Urinary bladder (tissue), 4 donors: ENCODE data around the gene PLEKHG3. TPM values are rescaled to one million over a fixed set of nuclear protein-coding genes. Genes with fewer than 3 reads are reported as not detected.
"Not testable (repeated sequence)": the region's sequence is repeated elsewhere in the genome, so short reads cannot be mapped to it uniquely, and the experiment has no call there.

Experiments used
- DNase-seq: peaks from one replicate; pipeline ENCODE4 v3.0.0-alpha.2; 2015; ENCODE audit errors: extremely low spot score
- H3K27ac ChIP-seq: one replicate; pipeline ENCODE4 v1.5.1; 2013; ENCODE audit warnings: low read depth, mild to moderate bottlenecking, moderate library complexity
- H3K36me3 ChIP-seq: one replicate; pipeline ENCODE4 v1.6.1; 2013; ENCODE audit warnings: mild to moderate bottlenecking, moderate library complexity; ENCODE audit not compliant: insufficient read depth
- H3K4me1 ChIP-seq: one replicate; pipeline ENCODE4 v1.6.1; 2013; ENCODE audit warnings: mild to moderate bottlenecking, moderate library complexity; ENCODE audit not compliant: insufficient read depth
- H3K4me3 ChIP-seq: one replicate; pipeline ENCODE4 v1.5.1; 2013; ENCODE audit warnings: low read depth, low read length
- WGBS: extraction: QIAGEN DNeasy Blood & Tissue Kit; methylation state at CpG from one replicate; pipeline ENCODE4 v1.1.7; 2013; 5-methylcytosine and 5-hydroxymethylcytosine counted together
- polyA plus RNA-seq: library from polyadenylated mRNA; stranded (reverse); fragments of 200-250 nt; gene quantifications from one replicate; pipeline ENCODE4 v1.2.3, GENCODE V29; 2013
- total RNA-seq: library from RNA; depleted of rRNA; stranded (reverse); fragments of >200 nt; gene quantifications from one replicate; pipeline ENCODE4 v1.2.3, GENCODE V29; 2014
- donor health status: healthy with polysubstance abuse.
- donor health status: healthy.

The PLEKHG3 gene
- total and polyA plus RNA-seq, 2 donors = 30.6 to 74.5 TPM

GRCh38 chr14:64680714-64681065, 23.5 kb upstream of the PLEKHG3 start:
- Histone ChIP-seq H3K36me3 (no peaks in the 10 kb centered on the region), H3K4me1 (no peaks in the 10 kb centered on the region), H3K4me3 (no peak overlapping the region), H3K27ac (peak overlapping the region; percentile 28)
- WGBS = 70% methylated on average over 3 of the region's 3 CpGs
- DNase-seq = no peak

- 31% methylated on average over 15 of the region's 15 CpGs for WGBS
- no peak overlapping the region for H3K4me3 ChIP-seq
These were observed 22.2 kb upstream of the PLEKHG3 start for GRCh38 chr14:64681796-64682710.

GRCh38 chr14:64682843-64683242, 21.4 kb upstream of the PLEKHG3 start:
- Histone ChIP-seq H3K36me3 (no peaks in the 10 kb centered on the region), H3K4me1 (no peaks in the 10 kb centered on the region), H3K4me3 (no peak overlapping the region), H3K27ac (no peak overlapping the region)
- no peak for DNase-seq
- WGBS = 87% methylated on average over 5 of the region's 5 CpGs

More at GRCh38 chr14:64681796-64682710, 22.2 kb upstream of the PLEKHG3 start:
- DNase-seq = peak; percentile 26
- no peak overlapping the region for H3K27ac ChIP-seq
- no peaks in the 10 kb centered on the region for H3K36me3 ChIP-seq
- H3K4me1 ChIP-seq = no peaks in the 10 kb centered on the region

- H3K36me3 ChIP-seq = no peaks in the 10 kb centered on the region
- no peaks in the 10 kb centered on the region for H3K4me1 ChIP-seq
- no peak overlapping the region for H3K27ac ChIP-seq
- no peak overlapping the region for H3K4me3 ChIP-seq
- WGBS = 91% methylated on average over 15 of the region's 15 CpGs
- DNase-seq = no peak
These were observed 21.0 kb upstream of the PLEKHG3 start for GRCh38 chr14:64683264-64683663.

GRCh38 chr14:64684091-64684490, 20.1 kb upstream of the PLEKHG3 start:
- H3K36me3 ChIP-seq = no peaks in the 10 kb centered on the region
- no peak for DNase-seq
- H3K4me3 ChIP-seq = no peak overlapping the region
- 59% methylated on average over 6 of the region's 6 CpGs for WGBS
- H3K4me1 ChIP-seq = no peaks in the 10 kb centered on the region
- no peak overlapping the region for H3K27ac ChIP-seq

GRCh38 chr14:64685371-64686281, 18.6 kb upstream of the PLEKHG3 start:
- 72% methylated on average over 10 of the region's 10 CpGs for WGBS
- no peaks in the 10 kb centered on the region for H3K36me3 ChIP-seq
- DNase-seq = peak; percentile 26
- no peak overlapping the region for H3K4me3 ChIP-seq
- H3K4me1 ChIP-seq = no peaks in the 10 kb centered on the region
- no peak overlapping the region for H3K27ac ChIP-seq

- no peak overlapping the region for H3K4me3 ChIP-seq
- no peak for DNase-seq
- H3K4me1 ChIP-seq = no peaks in the 10 kb centered on the region
- WGBS = 82% methylated on average over 7 of the region's 7 CpGs
- no peaks in the 10 kb centered on the region for H3K36me3 ChIP-seq
- H3K27ac ChIP-seq = no peak overlapping the region
These were observed 18.0 kb upstream of the PLEKHG3 start for GRCh38 chr14:64686282-64686615.

GRCh38 chr14:64688031-64688430, 16.2 kb upstream of the PLEKHG3 start:
- no peak for DNase-seq
- 84% methylated on average over 2 of the region's 2 CpGs for WGBS
- no peak overlapping the region for H3K27ac ChIP-seq
- no peak overlapping the region for H3K4me3 ChIP-seq
- H3K4me1 ChIP-seq = no peaks in the 10 kb centered on the region
- H3K36me3 ChIP-seq = no peaks in the 10 kb centered on the region

GRCh38 chr14:64688811-64689281, 15.4 kb upstream of the PLEKHG3 start:
- no peak for DNase-seq
- no peaks in the 10 kb centered on the region for H3K4me1 ChIP-seq
- H3K27ac ChIP-seq = no peak overlapping the region
- no peak overlapping the region for H3K4me3 ChIP-seq
- WGBS = 79% methylated on average over 7 of the region's 7 CpGs
- H3K36me3 ChIP-seq = no peaks in the 10 kb centered on the region

- Histone ChIP-seq H3K27ac (no peak overlapping the region), H3K36me3 (no peaks in the 10 kb centered on the region), H3K4me1 (no peaks in the 10 kb centered on the region), H3K4me3 (no peak overlapping the region)
- DNase-seq = no peak
- WGBS = 61% methylated on average over 3 of the region's 3 CpGs
These were observed 14.9 kb upstream of the PLEKHG3 start for GRCh38 chr14:64689289-64689688.

- H3K4me1 ChIP-seq, H3K36me3 ChIP-seq, DNase-seq, H3K27ac ChIP-seq, H3K4me3 ChIP-seq: not testable (repeated sequence)
- WGBS = 94% methylated on average over 6 of the region's 6 CpGs
These were observed 13.6 kb upstream of the PLEKHG3 start for GRCh38 chr14:64690607-64691006.

- WGBS = 86% methylated on average over 2 of the region's 2 CpGs
- DNase-seq = no peak
- no peak overlapping the region for H3K4me3 ChIP-seq
- no peaks in the 10 kb centered on the region for H3K36me3 ChIP-seq
- H3K27ac ChIP-seq = no peak overlapping the region
- no peaks in the 10 kb centered on the region for H3K4me1 ChIP-seq
These were observed 12.8 kb upstream of the PLEKHG3 start for GRCh38 chr14:64691376-64691775.

- H3K36me3 ChIP-seq = no peaks in the 10 kb centered on the region
- no peaks in the 10 kb centered on the region for H3K4me1 ChIP-seq
- no peak overlapping the region for H3K27ac ChIP-seq
- WGBS = 90% methylated on average over 5 of the region's 5 CpGs
- no peak for DNase-seq
- no peak overlapping the region for H3K4me3 ChIP-seq
These were observed 11.8 kb upstream of the PLEKHG3 start for GRCh38 chr14:64692189-64692985.
